ENCODE measurements around the gene RALGPS1.

The RALGPS1 gene

DNA sequence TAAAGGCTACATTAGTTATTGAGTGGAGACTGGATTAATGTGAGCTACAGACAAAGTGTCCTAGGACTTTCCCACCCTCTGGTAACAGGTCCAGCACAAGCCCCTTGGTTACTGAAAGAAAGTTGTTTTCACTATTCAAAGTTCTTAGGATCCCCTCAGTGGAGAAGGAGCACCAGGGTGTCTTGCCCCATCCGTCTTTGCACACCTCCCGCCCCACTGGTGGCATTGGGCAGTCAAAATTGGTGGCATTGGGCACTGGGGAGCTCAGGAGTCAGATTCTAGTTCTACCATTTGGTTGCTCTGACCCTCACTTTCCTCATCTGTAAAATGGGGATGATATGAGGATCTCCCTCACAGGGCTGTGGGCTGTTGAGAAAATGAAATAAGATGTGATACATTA is 210.2 kb downstream of the RALGPS1 start:
- DNase-seq = no peak

DNA sequence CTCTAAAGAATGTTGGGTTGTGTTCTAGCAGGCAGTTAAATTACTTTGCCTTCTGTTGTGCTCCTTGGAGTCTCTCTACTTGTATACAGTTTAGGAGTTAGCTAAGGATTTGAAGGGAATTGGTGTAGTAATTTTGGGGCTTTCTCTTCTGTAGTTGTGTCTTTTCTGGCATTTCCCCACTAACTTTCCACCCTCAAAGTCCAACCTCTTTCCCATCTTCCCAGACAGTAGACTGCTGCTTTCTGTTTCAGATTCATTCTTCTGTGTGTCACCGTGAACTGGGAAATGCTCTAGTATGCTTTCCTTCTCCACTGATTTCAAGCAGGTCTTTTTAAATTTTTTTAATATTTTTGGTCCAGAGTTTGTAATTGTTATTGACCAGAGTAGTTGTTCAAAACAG is 212.4 kb downstream of the RALGPS1 start:
- no peak for DNase-seq

DNA sequence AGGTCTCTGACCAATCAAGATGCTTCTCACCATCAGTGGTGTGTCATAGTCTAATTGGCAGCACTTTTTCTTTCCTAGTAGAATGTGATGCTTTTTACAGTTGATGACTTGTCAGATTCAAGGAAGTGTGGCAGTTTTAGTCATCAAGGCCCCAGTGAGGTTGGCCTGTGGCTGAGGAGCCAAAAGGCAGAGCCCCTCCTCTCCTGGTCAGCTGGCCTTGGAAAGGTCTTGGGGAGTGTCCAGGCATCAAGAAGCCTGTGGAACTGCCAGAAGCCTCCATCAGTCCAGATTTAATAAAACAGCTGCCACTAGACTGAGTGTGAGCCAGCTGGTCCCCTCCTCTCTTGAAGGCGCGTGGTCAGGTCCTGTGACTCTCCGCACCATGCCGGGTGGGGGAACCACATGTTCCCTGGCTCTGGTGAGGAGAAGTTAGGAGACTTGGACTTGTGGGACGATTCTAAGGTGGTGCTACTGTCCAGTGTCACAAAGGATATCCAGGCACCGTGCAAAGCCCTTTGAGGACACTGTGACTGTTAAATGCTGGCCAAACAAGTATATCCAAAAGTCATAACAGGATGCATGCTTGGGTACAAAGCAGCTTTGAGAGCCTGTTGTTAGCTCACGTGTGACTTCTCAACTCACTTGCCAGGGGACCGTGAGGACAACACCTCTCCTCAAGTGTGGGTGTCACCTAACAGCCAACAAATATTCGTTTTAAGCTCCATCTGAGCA is 213.9 kb downstream of the RALGPS1 start:
- no peak for DNase-seq

- DNase-seq = no peak
Observed at GRCh38 chr9:127129073-127129717, 214.6 kb downstream of the RALGPS1 start.

- no peak for DNase-seq
Observed at GRCh38 chr9:127129718-127130085, 215.1 kb downstream of the RALGPS1 start.

- no peak for DNase-seq
Observed at GRCh38 chr9:127130235-127130634, 215.7 kb downstream of the RALGPS1 start.

- DNase-seq = no peak
Observed at GRCh38 chr9:127130661-127131538, 216.3 kb downstream of the RALGPS1 start.

DNA sequence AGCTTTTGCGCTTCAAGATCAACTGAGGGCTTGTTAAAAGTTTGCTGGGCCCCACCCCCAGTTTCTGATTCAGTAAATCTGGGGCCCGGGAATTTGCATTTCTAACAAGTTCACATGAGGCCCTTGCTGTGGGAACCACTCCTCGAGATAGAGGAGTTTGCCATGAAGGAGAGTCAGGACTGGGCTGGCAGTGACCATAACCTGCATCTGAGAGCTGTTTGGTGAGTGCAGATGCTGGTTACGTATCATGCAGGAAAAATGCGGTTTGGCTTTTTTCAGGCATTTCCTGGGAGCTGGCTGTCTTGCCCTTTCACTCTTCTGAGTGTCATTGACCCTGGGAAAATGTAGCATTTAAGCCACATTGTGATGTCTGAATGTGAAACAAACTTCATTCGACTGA is 217.3 kb downstream of the RALGPS1 start:
- no peak for DNase-seq

DNA sequence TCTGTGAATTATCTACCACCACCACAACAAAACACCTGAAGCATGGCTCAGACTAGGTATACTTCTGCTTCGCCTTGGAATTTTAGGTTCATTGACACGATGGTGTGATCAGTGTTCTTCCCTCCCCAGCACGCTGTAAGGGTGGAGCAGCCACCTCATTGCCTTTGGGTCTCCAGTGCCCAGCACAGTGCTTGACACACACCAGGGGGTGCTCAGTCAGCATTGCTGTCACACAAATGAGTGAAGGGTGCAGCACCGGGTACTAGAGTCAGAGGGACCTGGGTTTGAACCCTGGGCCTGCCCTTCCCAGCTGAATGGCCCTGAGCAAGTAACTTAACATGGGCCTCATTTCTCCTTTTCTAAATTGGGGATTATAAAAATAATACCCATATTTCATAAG is 217.8 kb downstream of the RALGPS1 start:
- DNase-seq = no peak

GRCh38 chr9:127132921-127133647 is 218.5 kb downstream of the RALGPS1 start:
- no peak for DNase-seq

DNA sequence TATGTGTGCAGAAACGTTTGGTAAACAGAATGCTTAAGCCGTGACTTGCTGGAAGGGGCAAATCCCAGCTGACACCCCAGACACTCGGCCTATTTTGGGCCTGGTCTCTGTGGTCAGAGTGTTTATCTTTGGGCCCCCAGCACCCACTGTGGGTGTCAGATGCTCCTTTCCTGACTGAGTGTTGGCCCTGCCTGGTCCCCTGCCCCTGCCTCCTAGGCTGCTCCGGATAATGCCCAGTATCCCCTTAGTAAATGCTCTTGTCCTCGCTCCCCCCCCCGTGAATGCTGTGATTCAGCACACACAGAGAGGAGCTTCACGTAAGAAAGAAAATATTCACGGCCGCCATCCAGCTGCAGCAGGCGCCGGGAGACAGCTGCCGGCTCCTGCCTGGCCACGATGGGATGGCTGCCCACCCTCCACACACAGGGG is 219.2 kb downstream of the RALGPS1 start:
- DNase-seq = no peak

DNA sequence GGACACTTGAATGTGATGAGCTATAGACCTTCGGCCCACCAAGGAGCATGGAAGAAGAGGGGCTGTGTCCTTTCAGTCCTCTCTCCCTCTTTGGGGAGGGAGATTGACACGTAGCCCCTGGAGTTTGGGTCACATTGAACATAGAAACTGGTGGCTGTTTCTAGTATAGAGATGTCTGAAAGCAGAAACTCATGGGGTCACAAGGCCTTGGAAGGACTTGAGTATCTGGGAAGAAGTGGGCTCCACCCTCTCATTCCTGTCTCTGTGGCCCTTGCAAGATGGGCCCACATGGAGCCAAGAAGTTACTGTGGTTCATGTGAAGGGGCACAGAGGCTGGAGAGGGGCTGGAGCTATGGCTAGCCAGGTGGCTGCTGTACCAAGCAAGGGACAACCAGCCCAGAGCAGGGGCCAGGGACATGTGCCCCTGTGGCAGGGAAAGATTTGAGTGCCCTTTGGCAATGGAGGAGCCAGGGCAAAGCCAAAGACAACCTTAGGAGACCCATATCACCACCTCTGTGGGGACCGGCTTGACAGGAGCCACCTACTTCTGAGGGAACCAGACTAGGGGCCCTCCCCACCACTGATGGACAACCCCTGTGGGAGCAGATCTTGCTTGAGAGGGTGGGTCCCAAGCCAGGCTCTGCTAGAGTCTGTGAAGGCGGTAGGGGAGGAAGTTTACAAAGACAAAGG is 220.6 kb downstream of the RALGPS1 start:
- DNase-seq = no peak

DNA sequence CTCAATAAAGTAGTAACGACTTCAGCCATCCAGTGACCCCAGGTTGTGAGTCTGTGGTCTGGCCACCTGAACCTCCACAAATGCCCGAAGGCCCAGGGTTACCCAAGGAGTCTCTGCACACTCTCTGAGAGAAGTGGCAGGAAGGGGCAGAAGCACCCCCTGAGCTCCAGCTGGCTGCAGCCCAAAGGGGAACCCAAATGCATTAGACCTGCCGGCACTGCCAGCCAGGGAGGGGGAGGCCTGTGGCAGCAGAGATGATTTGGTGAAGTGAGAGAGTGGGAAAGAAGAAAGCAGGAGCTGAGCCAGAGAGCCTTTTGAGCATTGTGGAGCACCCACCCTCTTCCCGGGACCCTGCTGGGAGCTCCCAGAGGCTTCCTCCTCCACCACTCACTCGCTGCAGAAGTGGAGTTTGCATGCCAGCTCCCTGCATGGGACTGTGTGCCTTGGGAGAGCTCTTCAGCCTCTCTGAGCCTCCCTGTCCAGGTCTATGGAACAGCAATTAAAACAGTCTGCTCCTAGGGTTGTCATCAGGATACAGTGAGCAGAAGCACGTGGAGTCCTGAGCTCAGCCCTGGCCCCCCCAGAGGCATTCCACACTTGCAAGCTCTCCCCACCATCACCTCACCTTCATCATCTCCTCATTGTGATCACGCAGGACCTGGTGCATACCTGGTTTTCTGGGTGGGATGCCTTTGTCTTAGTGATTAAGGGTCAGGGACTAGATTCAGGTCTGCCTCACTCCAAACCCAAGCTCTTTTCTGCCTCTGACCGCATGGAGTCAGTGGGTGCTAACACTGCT is 221.7 kb downstream of the RALGPS1 start:
- DNase-seq = no peak

GRCh38 chr9:127136880-127137639 is 222.5 kb downstream of the RALGPS1 start:
- no peak for DNase-seq

- no peak for DNase-seq
Observed at GRCh38 chr9:127137640-127138360, 223.2 kb downstream of the RALGPS1 start.

DNA sequence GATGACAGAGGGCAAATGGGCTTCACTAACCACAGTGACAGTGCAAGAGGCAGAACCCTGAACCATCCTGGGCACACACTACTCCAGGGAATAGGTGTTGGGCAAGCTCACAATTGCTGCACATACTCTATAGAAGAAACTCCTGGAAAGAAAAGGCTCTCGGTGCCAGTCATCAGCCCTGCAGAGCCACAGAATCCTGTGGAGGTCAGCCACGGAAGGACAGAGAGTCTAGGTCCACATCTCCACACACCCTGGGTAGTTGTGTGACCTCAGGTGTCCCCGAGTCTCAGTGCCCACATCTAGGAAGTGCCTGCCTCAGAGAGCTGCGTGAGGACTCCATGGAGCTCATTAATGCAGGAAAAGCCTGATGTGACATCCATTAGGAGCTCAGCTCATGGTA is 223.9 kb downstream of the RALGPS1 start:
- no peak for DNase-seq

DNA sequence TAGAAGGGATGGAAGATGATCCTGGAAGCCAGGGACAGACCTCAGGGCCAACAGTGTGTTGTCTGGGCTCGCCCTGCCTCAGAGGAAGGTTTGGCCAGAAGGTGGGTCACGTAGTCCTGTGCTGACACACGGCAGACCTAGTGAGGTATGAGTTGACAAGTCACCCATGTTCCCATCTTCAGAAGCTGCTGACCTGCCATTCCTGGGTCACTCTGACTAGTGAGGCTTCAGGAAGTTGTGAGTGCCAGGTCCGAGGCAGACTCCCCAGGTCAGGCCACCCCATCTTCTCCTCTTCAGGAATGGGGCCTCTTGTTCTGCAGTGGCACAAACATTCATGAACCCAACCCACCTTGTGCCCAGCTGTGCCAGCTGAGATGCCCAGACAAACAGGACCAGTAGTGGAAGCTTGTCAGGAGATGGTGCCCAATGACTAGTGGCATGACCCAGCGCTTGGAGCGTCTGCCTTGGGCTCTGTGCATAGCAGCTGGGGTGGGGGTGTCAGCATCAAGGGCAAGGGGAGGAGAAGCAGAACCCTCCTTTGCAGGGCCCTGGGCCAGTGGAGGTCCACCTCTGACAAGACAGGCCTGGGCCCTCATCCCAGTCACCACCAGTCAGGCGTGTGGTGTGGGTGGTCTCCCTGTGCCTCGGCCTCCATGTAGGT is 224.6 kb downstream of the RALGPS1 start:
- no peak for DNase-seq

- DNase-seq = no peak
Observed at GRCh38 chr9:127139775-127140174, 225.2 kb downstream of the RALGPS1 start.

- no peak for DNase-seq
Observed at GRCh38 chr9:127140181-127140580, 225.6 kb downstream of the RALGPS1 start.
